OCI-LY3 (cell line): ENCODE measurements around the gene SLC29A3.
"Not testable (repeated sequence)": the region's sequence is repeated elsewhere in the genome, so short reads cannot be mapped to it uniquely, and the experiment has no call there.

Experiments
- H2AFZ ChIP-seq: fragments of 200-600, 300-600 bp; shearing (Covaris generic); 2 replicates; pipeline ENCODE4 v1.6.0; 2014; ENCODE audit warnings: antibody characterized with exemption, low read depth, low read length
- H3K27ac ChIP-seq: fragments of 200-600, 300-600 bp; sonication (generic); 2 replicates; pipeline ENCODE4 v1.5.1; 2014; ENCODE audit warnings: mild to moderate bottlenecking, low read length, moderate library complexity, mixed read lengths
- H3K27me3 ChIP-seq: fragments of 200-600, 300-600 bp; sonication (generic); 2 replicates; pipeline ENCODE4 v1.6.1; 2014; ENCODE audit warnings: low read depth, low read length, mixed read lengths
- H3K36me3 ChIP-seq: fragments of 200-600, 300-600 bp; sonication (generic); replicated peaks from 2 replicates; pipeline ENCODE3; 2014; ENCODE audit warnings: low read depth, low read length, mixed read lengths
- H3K4me1 ChIP-seq: fragments of 300-600, 200-600 bp; sonication (generic); 2 replicates; pipeline ENCODE4 v1.6.1; 2014; ENCODE audit warnings: low read length, mixed read lengths
- H3K4me2 ChIP-seq: fragments of 200-600, 300-600 bp; sonication (generic); 2 replicates; pipeline ENCODE4 v1.6.1; 2014; ENCODE audit warnings: low read length, mixed read lengths
- H3K4me3 ChIP-seq: fragments of 300-600, 200-600 bp; sonication (generic); 2 replicates; pipeline ENCODE4 v1.5.1; 2014; ENCODE audit warnings: antibody characterized with exemption, mild to moderate bottlenecking, low read length, moderate library complexity
- H3K79me2 ChIP-seq: fragments of 300-600, 200-600 bp; shearing (Covaris generic); 2 replicates; pipeline ENCODE4 v1.6.1; 2014; ENCODE audit warnings: mild to moderate bottlenecking, low read length, mixed read lengths
- H3K9ac ChIP-seq: fragments of 300-600, 200-600 bp; shearing (Covaris generic); 2 replicates; pipeline ENCODE4 v1.6.0; 2014; ENCODE audit warnings: mild to moderate bottlenecking, low read length, moderate library complexity
- H3K9me3 ChIP-seq: fragments of 200-600, 300-600 bp; shearing (Covaris generic); 2 replicates; pipeline ENCODE4 v1.6.1; 2014; ENCODE audit warnings: low read length, mixed read lengths; ENCODE audit not compliant: insufficient read depth
- H4K20me1 ChIP-seq: fragments of 200-600, 300-600 bp; sonication (generic); 2 replicates; pipeline ENCODE4 v1.6.1; 2016; ENCODE audit warnings: low read length, mixed read lengths; ENCODE audit not compliant: insufficient read depth
- CTCF ChIP-seq: fragments of 200-600, 300-600 bp; sonication (generic); IDR thresholded peaks from 2 replicates; pipeline ENCODE4 v1.5.1; 2014; ENCODE audit warnings: antibody characterized with exemption, low read length, low read depth
- EZH2phosphoT487 ChIP-seq: fragments of 200-600 bp; shearing (Covaris generic); IDR thresholded peaks from 2 replicates; pipeline ENCODE4 v1.6.1; 2018; ENCODE audit warnings: antibody characterized with exemption, mixed run types, low read depth

The SLC29A3 gene

GRCh38 chr10:71271662-71272055, 47.4 kb upstream of the SLC29A3 start:
- Histone ChIP-seq H3K9me3 (no peaks in the 10 kb centered on the region), H3K36me3 (no peaks in the 10 kb centered on the region), H3K9ac (no peak overlapping the region), H3K4me3 (no peak overlapping the region), H3K27ac (no peak overlapping the region), H3K4me1 (no peaks in the 10 kb centered on the region), H2AFZ (no peak overlapping the region), H3K79me2 (no peaks in the 10 kb centered on the region), H3K4me2 (no peak overlapping the region), H3K27me3 (no peaks in the 10 kb centered on the region), H4K20me1 (no peaks in the 10 kb centered on the region)
- TF ChIP-seq EZH2phosphoT487 (no peak), CTCF (no peak)

- H3K4me1 ChIP-seq: no peaks in the 10 kb centered on the region
- no peaks in the 10 kb centered on the region for H3K27me3 ChIP-seq
- H3K27ac ChIP-seq: no peak overlapping the region
- TF ChIP-seq CTCF (no peak), EZH2phosphoT487 (no peak)
- H2AFZ ChIP-seq: no peak overlapping the region
- H4K20me1 ChIP-seq: no peaks in the 10 kb centered on the region
- no peak overlapping the region for H3K4me2 ChIP-seq
- no peaks in the 10 kb centered on the region for H3K79me2 ChIP-seq
- no peak overlapping the region for H3K4me3 ChIP-seq
- no peak overlapping the region for H3K9ac ChIP-seq
- no peaks in the 10 kb centered on the region for H3K36me3 ChIP-seq
- H3K9me3 ChIP-seq: no peaks in the 10 kb centered on the region
Observed at GRCh38 chr10:71272056-71272771, 46.8 kb upstream of the SLC29A3 start.

- not testable (repeated sequence) for H3K27me3 ChIP-seq, H3K36me3 ChIP-seq, H3K27ac ChIP-seq, H4K20me1 ChIP-seq, H3K4me1 ChIP-seq, H3K9me3 ChIP-seq, H3K4me2 ChIP-seq, H3K4me3 ChIP-seq, H3K79me2 ChIP-seq, H3K9ac ChIP-seq, H2AFZ ChIP-seq
Observed at GRCh38 chr10:71272974-71273373, 46.1 kb upstream of the SLC29A3 start.

- Histone ChIP-seq H3K9ac (no peak overlapping the region), H3K36me3 (no peaks in the 10 kb centered on the region), H3K4me2 (no peak overlapping the region), H2AFZ (no peak overlapping the region), H3K27me3 (no peaks in the 10 kb centered on the region), H3K4me3 (no peak overlapping the region), H3K79me2 (no peaks in the 10 kb centered on the region), H4K20me1 (no peaks in the 10 kb centered on the region), H3K27ac (no peak overlapping the region), H3K9me3 (no peaks in the 10 kb centered on the region), H3K4me1 (no peaks in the 10 kb centered on the region)
- TF ChIP-seq EZH2phosphoT487 (no peak), CTCF (no peak)
Observed at GRCh38 chr10:71273506-71273905, 45.6 kb upstream of the SLC29A3 start.
